H1 (cell line): ENCODE data around the gene TCERG1. TPM values are rescaled to one million over a fixed set of nuclear protein-coding genes. Genes with fewer than 3 reads are reported as not detected.

ENCODE experiments used
- CHD7 ChIP-seq: fragments of 300-600 bp; sonication (generic); IDR thresholded peaks from 2 replicates; pipeline ENCODE4 v1.7.1; 2012; ENCODE audit warnings: low read length, moderate library complexity, mild to moderate bottlenecking, inconsistent platforms; ENCODE audit not compliant: insufficient replicate concordance
- CREB1 ChIP-seq: IDR thresholded peaks from 2 replicates; pipeline ENCODE4 v1.6.1; 2012; ENCODE audit warnings: inconsistent platforms
- EZH2 ChIP-seq: fragments of 200-600 bp; sonication (generic); IDR thresholded peaks from 2 replicates; pipeline ENCODE4 v1.7.1; 2012; ENCODE audit warnings: low read depth, mild to moderate bottlenecking, moderate library complexity, low read length, inconsistent platforms; ENCODE audit not compliant: severe bottlenecking
- NRF1 ChIP-seq: IDR thresholded peaks from 2 replicates; pipeline ENCODE4 v1.6.1; 2011; ENCODE audit warnings: mild to moderate bottlenecking, low read depth, low read length, improper control_type of control experiment
- POU5F1 ChIP-seq: IDR thresholded peaks from 2 replicates; pipeline ENCODE4 v1.6.1; 2011; ENCODE audit warnings: low read depth, mild to moderate bottlenecking, low read length, moderate library complexity
- TCF12 ChIP-seq: IDR thresholded peaks from 2 replicates; pipeline ENCODE4 v1.6.1; 2011; ENCODE audit warnings: low read depth, mild to moderate bottlenecking, low read length
- polyA plus RNA-seq, 7 experiments: library from polyadenylated mRNA; depleted of rRNA in 3 of 7; stranded (reverse) in 5 of 7; unstranded in 2 of 7; fragments of >200 nt in 5 of 7; fragments of 200-250 nt in 2 of 7; gene quantifications; 1 replicate in 5 of 7; 2 replicates in 1 of 7; 4 replicates in 1 of 7; pipeline versions ENCODE4 v1.2.1 to v1.2.3, GENCODE V29; 2011 to 2013; ENCODE audit warnings: missing spikeins in 2 of 7, mixed read lengths in 2 of 7
- total RNA-seq: library from RNA; stranded (reverse); fragmentation: NEBNext Ultra II Directional; extraction: Animal tissue kit (Norgen Biotek cat#: 25700); gene quantifications from 2 replicates; pipeline ENCODE4 v1.2.1, GENCODE V29; 2021

The TCERG1 gene
- total and polyA plus RNA-seq, 2 of the 8 experiments (the other 6 are each of a cell fraction or from before 2014, with no cell fraction given) = 105 to 122 TPM

GRCh38 chr5:146409054-146409671 is 38.0 kb upstream of the TCERG1 start (continued):
- TF ChIP-seq CHD7 (no peak), POU5F1 (no peak), CREB1 (no peak), TCF12 (no peak), EZH2 (no peak), NRF1 (no peak)
